Caco-2 (cell line): Measurements from ENCODE around the gene PIGO. TPM values are rescaled to one million over a fixed set of nuclear protein-coding genes. Genes with fewer than 3 reads are reported as not detected.

Experiments
- BruUV-seq: library from RNA; stranded (reverse); fragments of 400-500 nt; replicated peaks from 2 replicates; lab custom pipeline; 2021; lab: Mats Ljungman, UMichigan
- CTCF ChIA-PET: fragments of 300-600 bp; sonication (Branson Sonifier 250); formaldehyde crosslinking; loops from one replicate; lab custom pipeline; 2022; ENCODE audit warnings: antibody characterized with exemption; lab: Charles Lee
- POLR2A ChIA-PET: fragments of 300-600 bp; sonication (Branson Sonifier 250); formaldehyde crosslinking; loops from one replicate; lab custom pipeline; 2022; ENCODE audit warnings: antibody characterized with exemption; lab: Charles Lee
- DNase-seq, 2 experiments: peaks; one replicate each; pipeline versions ENCODE4 v3.0.0 to v3.0.0-alpha.2; 2020 to 2022
- H3K27me3 ChIP-seq: replicated peaks from 2 replicates; pipeline ENCODE4 v1.6.0; 2011; ENCODE audit warnings: low read length; ENCODE audit not compliant: control insufficient read depth, insufficient read depth
- H3K36me3 ChIP-seq: 2 replicates; pipeline ENCODE4 v1.5.1; 2011; ENCODE audit warnings: low read length; ENCODE audit not compliant: control insufficient read depth, insufficient read depth
- H3K4me1 ChIP-seq: fragments of 250-450 bp; sonication (Bioruptor Pico); 2 replicates; pipeline ENCODE4 v1.5.1; 2020; ENCODE audit warnings: mild to moderate bottlenecking
- H3K4me3 ChIP-seq: 2 replicates; pipeline ENCODE4 v1.5.1; 2011; ENCODE audit warnings: low read depth, mild to moderate bottlenecking, control low read depth, low read length
- H3K9me3 ChIP-seq: fragments of 250-450 bp; sonication (Bioruptor Pico); 2 replicates; pipeline ENCODE4 v1.5.1; 2020; ENCODE audit warnings: mild to moderate bottlenecking, moderate library complexity
- H3K27ac Mint-ChIP-seq: one replicate; pipeline ENCODE4 v1.8.0; 2022; ENCODE audit warnings: mixed read lengths; ENCODE audit not compliant: unreplicated experiment
- H3K27me3 Mint-ChIP-seq: one replicate; pipeline ENCODE4 v1.8.0; 2022; ENCODE audit warnings: mixed read lengths; ENCODE audit not compliant: insufficient read depth, unreplicated experiment
- H3K36me3 Mint-ChIP-seq: one replicate; pipeline ENCODE4 v1.8.0; 2022; ENCODE audit warnings: mild to moderate bottlenecking, mixed read lengths; ENCODE audit not compliant: insufficient read depth, unreplicated experiment
- H3K4me1 Mint-ChIP-seq: one replicate; pipeline ENCODE4 v1.8.0; 2022; ENCODE audit warnings: low read depth, mixed read lengths; ENCODE audit not compliant: unreplicated experiment
- H3K4me3 Mint-ChIP-seq: one replicate; pipeline ENCODE4 v1.8.0; 2022; ENCODE audit warnings: mild to moderate bottlenecking, moderate library complexity, mixed read lengths; ENCODE audit not compliant: unreplicated experiment
- H3K9me3 Mint-ChIP-seq: one replicate; pipeline ENCODE4 v1.8.0; 2022; ENCODE audit warnings: mixed read lengths; ENCODE audit not compliant: unreplicated experiment
- intact Hi-C: fragments of 100-400 bp; cut with micrococcal nuclease; formaldehyde crosslinking; loops from one replicate; pipeline ENCODE4 v1.10.0; 2022; ENCODE audit not compliant: unreplicated experiment
- total RNA-seq: library from RNA; stranded (reverse); gene quantifications from 2 replicates; pipeline ENCODE4 v1.2.3, GENCODE V29; 2022
- TF ChIP-seq, protein P1 (sequence below), 2 experiments: fragments of 200-600 bp in 1 of 2; IDR thresholded peaks; 1 replicate in 1 of 2; 2 replicates in 1 of 2; pipeline versions ENCODE4 v1.5.1 to v1.8.0; 2011 to 2022; ENCODE audit warnings: antibody characterized with exemption in 1 of 2, control low read depth in 1 of 2, inconsistent platforms in 1 of 2, low read depth in 1 of 2, low read length in 1 of 2, mild to moderate bottlenecking in 1 of 2, moderate library complexity in 1 of 2; ENCODE audit not compliant: insufficient read depth in 1 of 2, severe bottlenecking in 1 of 2, unreplicated experiment in 1 of 2

PIGO gene
- total RNA-seq, 1 experiment from 2014 or later = 38.7 TPM

- H3K4me3 Mint-ChIP-seq = peak overlapping the region; percentile 86
- Histone ChIP-seq H3K4me1 (peaks cover 12% of the 10 kb centered on the region; the same call in 1 of the 2 replicates), H3K9me3 (no peaks in the 10 kb centered on the region), H3K27me3 (no peaks in the 10 kb centered on the region), H3K36me3 (peaks cover 2% of the 10 kb centered on the region; the same call in 1 of the 2 replicates), H3K4me3 (no peak overlapping the region)
- peaks cover 31% of the 10 kb centered on the region for H3K36me3 Mint-ChIP-seq
- no TSS peak for BruUV-seq
- H3K9me3 Mint-ChIP-seq = no peaks in the 10 kb centered on the region
- POLR2A ChIA-PET = no interaction called here
- H3K4me1 Mint-ChIP-seq = peaks cover 9% of the 10 kb centered on the region
- H3K27ac Mint-ChIP-seq = peak overlapping the region; percentile 87
- no peak for DNase-seq
- intact Hi-C loops = no loop called here
- TF ChIP-seq, protein P1, sequence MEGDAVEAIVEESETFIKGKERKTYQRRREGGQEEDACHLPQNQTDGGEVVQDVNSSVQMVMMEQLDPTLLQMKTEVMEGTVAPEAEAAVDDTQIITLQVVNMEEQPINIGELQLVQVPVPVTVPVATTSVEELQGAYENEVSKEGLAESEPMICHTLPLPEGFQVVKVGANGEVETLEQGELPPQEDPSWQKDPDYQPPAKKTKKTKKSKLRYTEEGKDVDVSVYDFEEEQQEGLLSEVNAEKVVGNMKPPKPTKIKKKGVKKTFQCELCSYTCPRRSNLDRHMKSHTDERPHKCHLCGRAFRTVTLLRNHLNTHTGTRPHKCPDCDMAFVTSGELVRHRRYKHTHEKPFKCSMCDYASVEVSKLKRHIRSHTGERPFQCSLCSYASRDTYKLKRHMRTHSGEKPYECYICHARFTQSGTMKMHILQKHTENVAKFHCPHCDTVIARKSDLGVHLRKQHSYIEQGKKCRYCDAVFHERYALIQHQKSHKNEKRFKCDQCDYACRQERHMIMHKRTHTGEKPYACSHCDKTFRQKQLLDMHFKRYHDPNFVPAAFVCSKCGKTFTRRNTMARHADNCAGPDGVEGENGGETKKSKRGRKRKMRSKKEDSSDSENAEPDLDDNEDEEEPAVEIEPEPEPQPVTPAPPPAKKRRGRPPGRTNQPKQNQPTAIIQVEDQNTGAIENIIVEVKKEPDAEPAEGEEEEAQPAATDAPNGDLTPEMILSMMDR (IDR thresholded peaks at IDR 0.05; ENCODE audit: insufficient read depth in 1 of 2, low read depth in 1 of 2, low read length in 1 of 2, severe bottlenecking in 1 of 2, unreplicated experiment in 1 of 2) = no peak
- CTCF ChIA-PET = no interaction called here
- H3K27me3 Mint-ChIP-seq = no peaks in the 10 kb centered on the region
These were observed 18.3 kb downstream of the PIGO start for GRCh38 chr9:35078066-35078465.

DNA sequence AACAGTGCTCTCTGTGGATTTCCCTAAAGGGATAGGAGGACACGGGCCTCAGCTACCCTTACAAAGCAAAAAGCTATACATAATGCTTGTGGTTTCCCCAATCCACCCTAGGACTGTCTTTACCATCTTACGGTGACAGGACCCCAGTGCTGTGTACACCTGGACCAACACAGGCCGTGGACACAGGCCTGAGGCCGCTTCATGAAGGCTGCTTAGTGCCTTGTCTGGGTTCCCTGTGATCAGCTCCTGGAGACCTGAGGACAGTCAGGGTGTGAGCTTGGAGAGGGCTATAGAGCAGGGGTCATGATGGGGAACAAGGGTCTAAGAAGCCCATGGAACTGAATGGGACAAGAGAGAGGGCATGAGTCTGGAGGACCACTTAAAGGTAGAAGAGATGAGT, 19.5 kb downstream of the PIGO start:
- ChIA-PET POLR2A (no interaction called here), CTCF (no interaction called here)
- peaks cover 42% of the 10 kb centered on the region for H3K36me3 Mint-ChIP-seq

DNA sequence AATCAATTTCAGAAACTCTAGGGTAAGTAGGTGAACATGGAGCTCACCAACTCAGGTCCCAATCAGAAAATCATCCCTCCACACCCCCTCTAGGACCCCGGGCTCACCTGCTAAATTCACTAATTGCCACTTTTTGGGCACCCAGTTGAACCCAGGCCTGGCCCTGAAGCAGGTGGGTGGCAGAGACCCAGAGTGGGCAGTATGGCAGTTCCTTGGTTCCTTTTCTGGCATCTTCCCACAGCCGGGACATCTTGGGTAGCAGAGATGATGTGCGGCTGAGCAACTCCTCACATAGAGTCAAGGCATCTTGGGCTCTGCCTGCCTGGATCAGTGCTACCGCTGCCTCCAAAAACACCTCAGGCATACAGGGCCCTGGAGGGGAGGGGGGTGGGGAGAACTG, 21.0 kb downstream of the PIGO start:
- Histone ChIP-seq H3K36me3 (peaks cover 2% of the 10 kb centered on the region; the same call in 1 of the 2 replicates), H3K4me1 (peaks cover 19% of the 10 kb centered on the region), H3K27me3 (no peaks in the 10 kb centered on the region), H3K9me3 (no peaks in the 10 kb centered on the region), H3K4me3 (no peak overlapping the region)
- Mint-ChIP-seq H3K36me3 (peaks cover 57% of the 10 kb centered on the region), H3K27ac (no peak overlapping the region), H3K4me3 (no peak overlapping the region), H3K4me1 (peaks cover 17% of the 10 kb centered on the region), H3K27me3 (no peaks in the 10 kb centered on the region), H3K9me3 (no peaks in the 10 kb centered on the region)
- TF ChIP-seq, protein P1 (IDR thresholded peaks at IDR 0.05; ENCODE audit: insufficient read depth in 1 of 2, low read depth in 1 of 2, low read length in 1 of 2, severe bottlenecking in 1 of 2, unreplicated experiment in 1 of 2) = no peak
- POLR2A ChIA-PET = no interaction called here
- no TSS peak for BruUV-seq
- CTCF ChIA-PET = no interaction called here
- intact Hi-C loops = no loop called here
- no peak for DNase-seq

More for the DNA sequence above, 19.5 kb downstream of the PIGO start:
- H3K9me3 Mint-ChIP-seq = no peaks in the 10 kb centered on the region
- H3K27ac Mint-ChIP-seq = no peak overlapping the region
- H3K27me3 ChIP-seq = no peaks in the 10 kb centered on the region
- H3K4me1 ChIP-seq = peaks cover 14% of the 10 kb centered on the region; the same call in 1 of the 2 replicates
- H3K4me3 ChIP-seq = no peak overlapping the region
- H3K4me3 Mint-ChIP-seq = no peak overlapping the region
- no peaks in the 10 kb centered on the region for H3K27me3 Mint-ChIP-seq
- no peak for DNase-seq
- H3K36me3 ChIP-seq = peaks cover 2% of the 10 kb centered on the region; the same call in 1 of the 2 replicates
- no TSS peak for BruUV-seq
- no peaks in the 10 kb centered on the region for H3K9me3 ChIP-seq
- TF ChIP-seq, protein P1 (IDR thresholded peaks at IDR 0.05; ENCODE audit: insufficient read depth in 1 of 2, low read depth in 1 of 2, low read length in 1 of 2, severe bottlenecking in 1 of 2, unreplicated experiment in 1 of 2) = no peak
- intact Hi-C loops = no loop called here
- peaks cover 13% of the 10 kb centered on the region for H3K4me1 Mint-ChIP-seq
